GM12878 (cell line): Measurements from ENCODE around the gene GTPBP6. TPM values are rescaled to one million over a fixed set of nuclear protein-coding genes. Genes with fewer than 3 reads are reported as not detected.

Experiments used
- ATF7 ChIP-seq: fragments of 450-650 bp; IDR thresholded peaks from 2 replicates; pipeline ENCODE4 v1.6.1; 2016; ENCODE audit warnings: low read depth, mild to moderate bottlenecking
- IKZF1 ChIP-seq: fragments of 450-650 bp; conservative IDR thresholded peaks from 2 replicates; pipeline ENCODE4 v1.6.1; 2017; ENCODE audit warnings: antibody characterized with exemption, mild to moderate bottlenecking
- MYB ChIP-seq: fragments of 150-350 bp; IDR thresholded peaks from 2 replicates; pipeline ENCODE4 v1.6.1; 2014; ENCODE audit warnings: mild to moderate bottlenecking, low read depth, low read length, borderline replicate concordance
- PML ChIP-seq: IDR thresholded peaks from 2 replicates; pipeline ENCODE4 v1.6.1; 2012; ENCODE audit warnings: low read length, inconsistent platforms
- SP1 ChIP-seq: IDR thresholded peaks from one replicate; pipeline ENCODE4 v1.6.1; 2011; ENCODE audit warnings: low read depth, low read length
- SREBF2 ChIP-seq: IDR thresholded peaks from 2 replicates; pipeline ENCODE4 v1.6.1; 2012; ENCODE audit warnings: mild to moderate bottlenecking, low read length
- STAT3 ChIP-seq: IDR thresholded peaks from 2 replicates; pipeline ENCODE4 v1.6.1; 2011; ENCODE audit warnings: low read depth, low read length, improper control_type of control experiment
- TCF7 ChIP-seq: IDR thresholded peaks from 2 replicates; pipeline ENCODE4 v1.6.1; 2014; ENCODE audit warnings: antibody characterized with exemption, borderline replicate concordance
- WRNIP1 ChIP-seq: IDR thresholded peaks from 2 replicates; pipeline ENCODE4 v1.6.1; 2011; ENCODE audit warnings: low read depth, low read length, improper control_type of control experiment, borderline replicate concordance
- ZNF24 ChIP-seq: fragments of 450-650 bp; IDR thresholded peaks from 2 replicates; pipeline ENCODE4 v1.6.1; 2017; ENCODE audit warnings: antibody characterized with exemption, mild to moderate bottlenecking
- polyA plus RNA-seq, 11 experiments: library from polyadenylated mRNA; depleted of rRNA in 4 of 11; unstranded in 6 of 11; stranded (reverse) in 5 of 11; fragments of >200 nt; fragmentation: Nextera tagmentation in 4 of 11; fragmentation: Illumina TruSeq in 1 of 11; extraction: Ambion mirVana in 4 of 11; extraction: Trizol in 1 of 11; gene quantifications; 1 replicate in 1 of 11; 2 replicates in 10 of 11; pipeline versions ENCODE4 v1.2.1 to v1.2.3, GENCODE V29; 2011 to 2016; ENCODE audit warnings: inconsistent platforms in 2 of 11, missing spikeins in 2 of 11, low read depth in 1 of 11
- total RNA-seq, 4 experiments: library from RNA; depleted of rRNA in 3 of 4; stranded (reverse); fragments of >200 nt in 3 of 4; fragmentation: Illumina TruSeq in 1 of 4; extraction: Trizol in 1 of 4; gene quantifications; 2 replicates each; pipeline versions ENCODE4 v1.2.1 to v1.2.3, GENCODE V29; 2013 to 2021
- TF ChIP-seq, protein P1 (sequence below): fragments of 450-650 bp; IDR thresholded peaks from 2 replicates; pipeline ENCODE4 v1.6.1; 2016; ENCODE audit warnings: mild to moderate bottlenecking, moderate library complexity, borderline replicate concordance

The GTPBP6 gene
- total and polyA plus RNA-seq, 10 of the 15 experiments (the other 5 are each of a cell fraction or from before 2014, with no cell fraction given) = 0.31 to 71.0 (median 21.1) TPM

DNA sequence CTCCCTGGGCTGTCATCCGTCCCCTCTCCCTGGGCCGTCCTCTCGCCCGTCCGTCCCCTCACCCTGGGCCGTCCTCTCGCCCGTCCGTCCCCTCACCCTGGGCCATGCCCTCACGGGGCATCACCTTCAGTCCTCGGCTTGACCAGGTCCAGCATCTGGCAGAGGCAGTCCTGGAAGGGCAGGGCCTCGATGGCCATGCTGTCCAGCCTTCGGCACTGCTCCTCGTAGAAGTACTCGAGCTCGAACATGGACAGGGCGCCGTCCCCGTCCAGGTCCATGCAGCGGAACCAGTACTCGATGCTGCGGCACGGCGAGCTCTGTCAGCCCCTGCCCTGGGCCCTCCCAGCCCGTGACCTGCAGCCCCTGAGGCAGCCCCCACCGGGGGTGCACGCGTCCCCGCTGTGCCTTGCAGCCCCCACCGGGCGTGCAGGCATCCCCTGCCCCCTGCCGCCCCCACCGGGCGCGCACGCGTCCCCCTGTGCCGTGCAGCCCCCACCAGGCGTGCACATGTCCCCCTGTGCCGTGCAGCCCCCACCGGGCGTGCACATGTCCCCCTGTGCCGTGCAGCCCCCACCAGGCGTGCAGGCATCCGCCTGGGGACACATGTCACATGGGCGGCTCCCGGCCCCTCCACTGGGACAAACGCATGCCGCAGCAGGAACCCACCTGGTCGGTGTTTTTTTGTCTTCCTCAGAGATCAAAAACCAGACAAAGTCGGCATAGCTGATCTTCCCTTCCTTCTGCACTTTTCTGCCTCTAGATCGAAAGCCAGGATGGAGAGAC, 22.2 kb upstream of the GTPBP6 start (continued):
- TF ChIP-seq, protein P1, sequence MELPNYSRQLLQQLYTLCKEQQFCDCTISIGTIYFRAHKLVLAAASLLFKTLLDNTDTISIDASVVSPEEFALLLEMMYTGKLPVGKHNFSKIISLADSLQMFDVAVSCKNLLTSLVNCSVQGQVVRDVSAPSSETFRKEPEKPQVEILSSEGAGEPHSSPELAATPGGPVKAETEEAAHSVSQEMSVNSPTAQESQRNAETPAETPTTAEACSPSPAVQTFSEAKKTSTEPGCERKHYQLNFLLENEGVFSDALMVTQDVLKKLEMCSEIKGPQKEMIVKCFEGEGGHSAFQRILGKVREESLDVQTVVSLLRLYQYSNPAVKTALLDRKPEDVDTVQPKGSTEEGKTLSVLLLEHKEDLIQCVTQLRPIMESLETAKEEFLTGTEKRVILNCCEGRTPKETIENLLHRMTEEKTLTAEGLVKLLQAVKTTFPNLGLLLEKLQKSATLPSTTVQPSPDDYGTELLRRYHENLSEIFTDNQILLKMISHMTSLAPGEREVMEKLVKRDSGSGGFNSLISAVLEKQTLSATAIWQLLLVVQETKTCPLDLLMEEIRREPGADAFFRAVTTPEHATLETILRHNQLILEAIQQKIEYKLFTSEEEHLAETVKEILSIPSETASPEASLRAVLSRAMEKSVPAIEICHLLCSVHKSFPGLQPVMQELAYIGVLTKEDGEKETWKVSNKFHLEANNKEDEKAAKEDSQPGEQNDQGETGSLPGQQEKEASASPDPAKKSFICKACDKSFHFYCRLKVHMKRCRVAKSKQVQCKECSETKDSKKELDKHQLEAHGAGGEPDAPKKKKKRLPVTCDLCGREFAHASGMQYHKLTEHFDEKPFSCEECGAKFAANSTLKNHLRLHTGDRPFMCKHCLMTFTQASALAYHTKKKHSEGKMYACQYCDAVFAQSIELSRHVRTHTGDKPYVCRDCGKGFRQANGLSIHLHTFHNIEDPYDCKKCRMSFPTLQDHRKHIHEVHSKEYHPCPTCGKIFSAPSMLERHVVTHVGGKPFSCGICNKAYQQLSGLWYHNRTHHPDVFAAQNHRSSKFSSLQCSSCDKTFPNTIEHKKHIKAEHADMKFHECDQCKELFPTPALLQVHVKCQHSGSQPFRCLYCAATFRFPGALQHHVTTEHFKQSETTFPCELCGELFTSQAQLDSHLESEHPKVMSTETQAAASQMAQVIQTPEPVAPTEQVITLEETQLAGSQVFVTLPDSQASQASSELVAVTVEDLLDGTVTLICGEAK = no peak
- TF ChIP-seq IKZF1 (no peak), ATF7 (no peak), ZNF24 (no peak), MYB (no peak), TCF7 (no peak), PML (no peak), WRNIP1 (no peak), SP1 (no peak), STAT3 (no peak), SREBF2 (no peak)
- TF ChIP-seq, all 136 proteins: peak for 0
